Measurements from ENCODE around the gene CDK15.

Gene CDK15

DNA sequence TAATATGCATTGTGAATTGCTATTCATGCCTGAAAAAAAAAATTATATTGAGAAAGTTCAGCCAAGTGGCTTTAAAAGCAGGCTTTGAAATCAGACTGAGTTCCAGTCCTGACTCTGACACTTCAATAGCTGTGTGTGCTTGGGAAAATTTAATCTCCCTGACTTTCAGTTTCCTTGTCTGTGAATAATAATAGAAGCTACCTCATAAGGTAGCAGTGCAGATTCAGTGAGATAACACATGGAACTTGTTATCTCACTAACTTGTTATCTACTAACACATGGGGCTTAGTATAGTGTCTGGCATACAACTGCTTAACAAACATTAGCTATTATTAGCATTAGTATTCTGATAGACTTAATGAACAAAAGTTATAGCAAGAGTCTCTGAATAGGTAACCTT is 40.5 kb upstream of the CDK15 start:
- TF ChIP-seq CREB1 (IDR thresholded peaks at IDR 0.05; ENCODE audit: low read depth) (no peak), NFIC (IDR thresholded peaks at IDR 0.05) (no peak), TCF12 (IDR thresholded peaks at IDR 0.05; ENCODE audit: low read depth) (no peak), CEBPB (IDR thresholded peaks at IDR 0.05) (no peak), EGR1 (IDR thresholded peaks at IDR 0.05) (no peak), FOXM1 (IDR thresholded peaks at IDR 0.05; ENCODE audit: borderline replicate concordance, low read depth) (no peak), ZBTB7A (IDR thresholded peaks at IDR 0.05; ENCODE audit: low read depth) (no peak), YY1 (IDR thresholded peaks at IDR 0.05; ENCODE audit: low read depth) (no peak), TEAD4 (IDR thresholded peaks at IDR 0.05) (no peak), EP300 (IDR thresholded peaks at IDR 0.05; ENCODE audit: borderline replicate concordance) (no peak), RAD21 (IDR thresholded peaks at IDR 0.05; ENCODE audit: low read depth) (no peak), TAF1 (IDR thresholded peaks at IDR 0.05; ENCODE audit: low read depth) (no peak)
- TF ChIP-seq, protein P1, sequence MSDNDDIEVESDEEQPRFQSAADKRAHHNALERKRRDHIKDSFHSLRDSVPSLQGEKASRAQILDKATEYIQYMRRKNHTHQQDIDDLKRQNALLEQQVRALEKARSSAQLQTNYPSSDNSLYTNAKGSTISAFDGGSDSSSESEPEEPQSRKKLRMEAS (IDR thresholded peaks at IDR 0.05): no peak
- TF ChIP-seq, protein P2, sequence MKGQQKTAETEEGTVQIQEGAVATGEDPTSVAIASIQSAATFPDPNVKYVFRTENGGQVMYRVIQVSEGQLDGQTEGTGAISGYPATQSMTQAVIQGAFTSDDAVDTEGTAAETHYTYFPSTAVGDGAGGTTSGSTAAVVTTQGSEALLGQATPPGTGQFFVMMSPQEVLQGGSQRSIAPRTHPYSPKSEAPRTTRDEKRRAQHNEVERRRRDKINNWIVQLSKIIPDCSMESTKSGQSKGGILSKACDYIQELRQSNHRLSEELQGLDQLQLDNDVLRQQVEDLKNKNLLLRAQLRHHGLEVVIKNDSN (IDR thresholded peaks at IDR 0.05): no peak
- TF ChIP-seq, protein P3, sequence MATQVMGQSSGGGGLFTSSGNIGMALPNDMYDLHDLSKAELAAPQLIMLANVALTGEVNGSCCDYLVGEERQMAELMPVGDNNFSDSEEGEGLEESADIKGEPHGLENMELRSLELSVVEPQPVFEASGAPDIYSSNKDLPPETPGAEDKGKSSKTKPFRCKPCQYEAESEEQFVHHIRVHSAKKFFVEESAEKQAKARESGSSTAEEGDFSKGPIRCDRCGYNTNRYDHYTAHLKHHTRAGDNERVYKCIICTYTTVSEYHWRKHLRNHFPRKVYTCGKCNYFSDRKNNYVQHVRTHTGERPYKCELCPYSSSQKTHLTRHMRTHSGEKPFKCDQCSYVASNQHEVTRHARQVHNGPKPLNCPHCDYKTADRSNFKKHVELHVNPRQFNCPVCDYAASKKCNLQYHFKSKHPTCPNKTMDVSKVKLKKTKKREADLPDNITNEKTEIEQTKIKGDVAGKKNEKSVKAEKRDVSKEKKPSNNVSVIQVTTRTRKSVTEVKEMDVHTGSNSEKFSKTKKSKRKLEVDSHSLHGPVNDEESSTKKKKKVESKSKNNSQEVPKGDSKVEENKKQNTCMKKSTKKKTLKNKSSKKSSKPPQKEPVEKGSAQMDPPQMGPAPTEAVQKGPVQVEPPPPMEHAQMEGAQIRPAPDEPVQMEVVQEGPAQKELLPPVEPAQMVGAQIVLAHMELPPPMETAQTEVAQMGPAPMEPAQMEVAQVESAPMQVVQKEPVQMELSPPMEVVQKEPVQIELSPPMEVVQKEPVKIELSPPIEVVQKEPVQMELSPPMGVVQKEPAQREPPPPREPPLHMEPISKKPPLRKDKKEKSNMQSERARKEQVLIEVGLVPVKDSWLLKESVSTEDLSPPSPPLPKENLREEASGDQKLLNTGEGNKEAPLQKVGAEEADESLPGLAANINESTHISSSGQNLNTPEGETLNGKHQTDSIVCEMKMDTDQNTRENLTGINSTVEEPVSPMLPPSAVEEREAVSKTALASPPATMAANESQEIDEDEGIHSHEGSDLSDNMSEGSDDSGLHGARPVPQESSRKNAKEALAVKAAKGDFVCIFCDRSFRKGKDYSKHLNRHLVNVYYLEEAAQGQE (IDR thresholded peaks at IDR 0.05; ENCODE audit: low read depth): no peak

DNA sequence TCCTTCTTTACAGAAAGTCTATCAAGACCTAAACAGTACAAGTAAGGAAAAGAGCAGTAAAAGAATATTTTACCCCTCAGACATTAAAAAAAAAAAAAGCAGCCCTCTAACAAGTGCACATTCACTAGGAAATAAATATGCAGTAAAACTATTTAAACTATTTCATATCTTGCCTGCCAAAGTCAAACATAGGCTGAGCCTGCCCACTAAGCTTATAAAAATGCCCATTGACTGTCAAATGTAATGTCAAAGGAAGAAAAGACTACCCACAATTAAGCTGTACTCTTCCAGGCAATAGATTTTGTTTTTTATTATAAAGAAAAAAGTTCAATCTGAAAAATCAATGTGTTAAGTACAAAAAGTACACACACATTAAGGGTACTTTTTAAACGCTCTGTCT is 37.4 kb upstream of the CDK15 start:
- TF ChIP-seq EGR1 (IDR thresholded peaks at IDR 0.05) (no peak), EP300 (IDR thresholded peaks at IDR 0.05; ENCODE audit: borderline replicate concordance) (no peak)

DNA sequence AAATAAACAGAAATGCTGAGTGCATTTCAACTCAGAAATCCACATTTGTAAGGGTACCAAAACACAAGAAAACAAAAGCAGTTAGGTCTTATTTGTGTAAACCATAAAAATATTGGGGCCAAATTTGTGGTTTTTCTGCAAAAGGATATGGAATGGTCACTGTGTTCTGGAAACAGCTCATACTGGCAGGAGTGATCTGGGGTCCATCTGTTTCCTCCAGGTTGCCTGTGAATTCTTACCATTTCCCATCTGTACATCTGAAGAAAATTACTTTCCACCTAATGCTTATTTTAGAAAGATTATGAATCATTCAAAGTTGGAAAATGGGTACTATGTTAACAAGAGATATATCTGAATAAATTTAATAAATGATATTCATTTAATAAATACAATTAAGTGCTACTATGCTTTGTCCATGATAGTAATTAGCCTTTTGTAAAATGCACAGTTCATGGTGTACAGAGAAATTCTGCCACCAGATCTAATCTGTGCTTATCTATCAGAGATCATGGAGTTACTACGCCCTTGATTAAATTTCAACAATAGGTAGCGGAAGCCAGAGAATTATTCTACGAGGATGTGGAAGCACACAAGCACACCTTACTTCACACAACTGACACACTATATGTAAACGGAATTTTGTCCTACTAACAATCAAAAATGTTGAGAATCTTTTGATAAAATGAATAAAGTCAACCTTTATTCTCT is 36.5 kb upstream of the CDK15 start:
- TF ChIP-seq CEBPB (IDR thresholded peaks at IDR 0.05) (no peak), NFIC (IDR thresholded peaks at IDR 0.05) (no peak), RAD21 (IDR thresholded peaks at IDR 0.05; ENCODE audit: low read depth) (no peak), YY1 (IDR thresholded peaks at IDR 0.05; ENCODE audit: low read depth) (no peak), CREB1 (IDR thresholded peaks at IDR 0.05; ENCODE audit: low read depth) (no peak), EP300 (IDR thresholded peaks at IDR 0.05; ENCODE audit: borderline replicate concordance) (no peak), ZBTB7A (IDR thresholded peaks at IDR 0.05; ENCODE audit: low read depth) (no peak), TAF1 (IDR thresholded peaks at IDR 0.05; ENCODE audit: low read depth) (no peak), TEAD4 (IDR thresholded peaks at IDR 0.05) (no peak), EGR1 (IDR thresholded peaks at IDR 0.05) (no peak), FOXM1 (IDR thresholded peaks at IDR 0.05; ENCODE audit: borderline replicate concordance, low read depth) (no peak), TCF12 (IDR thresholded peaks at IDR 0.05; ENCODE audit: low read depth) (no peak)
- TF ChIP-seq, protein P3 (IDR thresholded peaks at IDR 0.05; ENCODE audit: low read depth): no peak
- TF ChIP-seq, protein P1 (IDR thresholded peaks at IDR 0.05): no peak
- TF ChIP-seq, protein P2 (IDR thresholded peaks at IDR 0.05): no peak

DNA sequence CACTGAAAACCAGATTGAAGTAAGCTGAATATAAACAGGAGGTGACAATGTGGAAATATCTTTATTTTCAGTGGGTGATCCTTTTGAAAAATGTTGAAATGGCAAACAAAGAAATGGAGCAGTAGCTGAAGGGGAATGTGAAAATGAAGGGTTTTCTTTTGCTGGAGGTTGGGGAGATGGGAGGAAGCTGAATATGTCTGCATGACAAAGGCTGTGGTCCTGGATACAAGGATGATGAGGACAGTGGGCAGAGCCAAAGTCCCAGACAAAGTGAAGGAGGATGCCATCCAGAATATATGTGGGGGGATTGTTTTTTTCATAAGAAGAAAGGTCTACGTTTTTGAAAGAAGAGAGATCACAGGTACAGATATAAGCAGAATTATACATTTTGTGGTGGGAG is 32.3 kb upstream of the CDK15 start:
- TF ChIP-seq NFIC (IDR thresholded peaks at IDR 0.05) (no peak), ZBTB7A (IDR thresholded peaks at IDR 0.05; ENCODE audit: low read depth) (no peak), RAD21 (IDR thresholded peaks at IDR 0.05; ENCODE audit: low read depth) (no peak), CEBPB (IDR thresholded peaks at IDR 0.05) (no peak), TAF1 (IDR thresholded peaks at IDR 0.05; ENCODE audit: low read depth) (no peak), EGR1 (IDR thresholded peaks at IDR 0.05) (no peak), YY1 (IDR thresholded peaks at IDR 0.05; ENCODE audit: low read depth) (no peak), TEAD4 (IDR thresholded peaks at IDR 0.05) (no peak), CREB1 (IDR thresholded peaks at IDR 0.05; ENCODE audit: low read depth) (no peak), EP300 (IDR thresholded peaks at IDR 0.05; ENCODE audit: borderline replicate concordance) (no peak), TCF12 (IDR thresholded peaks at IDR 0.05; ENCODE audit: low read depth) (no peak), FOXM1 (IDR thresholded peaks at IDR 0.05; ENCODE audit: borderline replicate concordance, low read depth) (no peak)
- TF ChIP-seq, protein P1 (IDR thresholded peaks at IDR 0.05): no peak
- TF ChIP-seq, protein P2 (IDR thresholded peaks at IDR 0.05): no peak
- TF ChIP-seq, protein P3 (IDR thresholded peaks at IDR 0.05; ENCODE audit: low read depth): no peak
